Vagina (tissue), 2 donors: ENCODE data around the gene FOXN1.

ENCODE experiments used
- POLR2A ChIP-seq, 2 donors: fragments of 450-650 bp; IDR thresholded peaks; one replicate each; pipeline ENCODE4 v1.6.1; 2017; ENCODE audit warnings: antibody characterized with exemption in 2 of 2, mild to moderate bottlenecking in 2 of 2, moderate library complexity in 2 of 2
- POLR2AphosphoS5 ChIP-seq, 2 donors: sonication (generic); formaldehyde crosslinking; IDR thresholded peaks; one replicate each; pipeline ENCODE4 v1.9.0; 2017; ENCODE audit warnings: antibody characterized with exemption in 2 of 2, mild to moderate bottlenecking in 2 of 2, low read depth in 1 of 2; ENCODE audit not compliant: insufficient read depth in 1 of 2
- TF ChIP-seq, protein P1 (sequence below), 3 experiments: fragments of 450-650 bp in 2 of 3; fragments of 200-600 bp in 1 of 3; sonication (generic) in 1 of 3; IDR thresholded peaks; one replicate each; pipeline ENCODE4 v1.5.1; 2017 to 2019; ENCODE audit warnings: antibody characterized with exemption in 3 of 3, mild to moderate bottlenecking in 2 of 3, moderate library complexity in 2 of 3

DNA sequence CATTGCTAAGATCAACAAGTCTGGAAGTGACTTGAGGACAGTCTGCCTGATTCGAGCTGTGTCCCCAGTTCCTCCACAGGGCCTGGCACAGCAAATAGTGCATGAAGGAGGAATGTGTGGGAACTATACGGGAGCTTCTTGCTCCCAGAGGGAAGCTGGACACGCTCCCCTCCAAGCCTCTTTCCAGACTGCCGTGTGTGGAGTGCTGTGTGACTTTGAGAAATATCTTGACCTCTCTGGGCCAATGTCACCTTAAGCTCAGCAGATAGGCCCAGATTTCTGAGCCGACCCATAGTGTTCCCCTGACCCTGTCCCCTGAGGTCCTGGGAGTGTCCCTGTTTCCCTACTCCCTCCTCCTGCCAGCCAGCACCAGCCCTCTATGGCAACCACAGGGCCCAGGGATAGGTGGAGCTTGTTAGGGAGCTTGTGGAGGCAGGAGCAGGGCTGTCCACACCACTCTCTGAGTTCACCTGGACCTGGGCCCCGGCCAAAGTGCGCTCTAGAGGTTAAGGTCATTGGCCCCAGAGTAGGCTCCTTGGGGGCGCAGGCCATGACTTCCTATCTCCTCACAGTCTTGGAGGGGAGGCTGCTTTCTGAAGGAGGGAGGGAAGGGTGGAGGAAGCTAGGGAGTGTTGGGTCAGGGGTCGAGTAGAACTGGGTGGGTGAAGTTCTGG is 6.3 kb upstream of the FOXN1 start:
- TF ChIP-seq POLR2A (IDR thresholded peaks at IDR 0.05): no peak
- TF ChIP-seq, protein P1, sequence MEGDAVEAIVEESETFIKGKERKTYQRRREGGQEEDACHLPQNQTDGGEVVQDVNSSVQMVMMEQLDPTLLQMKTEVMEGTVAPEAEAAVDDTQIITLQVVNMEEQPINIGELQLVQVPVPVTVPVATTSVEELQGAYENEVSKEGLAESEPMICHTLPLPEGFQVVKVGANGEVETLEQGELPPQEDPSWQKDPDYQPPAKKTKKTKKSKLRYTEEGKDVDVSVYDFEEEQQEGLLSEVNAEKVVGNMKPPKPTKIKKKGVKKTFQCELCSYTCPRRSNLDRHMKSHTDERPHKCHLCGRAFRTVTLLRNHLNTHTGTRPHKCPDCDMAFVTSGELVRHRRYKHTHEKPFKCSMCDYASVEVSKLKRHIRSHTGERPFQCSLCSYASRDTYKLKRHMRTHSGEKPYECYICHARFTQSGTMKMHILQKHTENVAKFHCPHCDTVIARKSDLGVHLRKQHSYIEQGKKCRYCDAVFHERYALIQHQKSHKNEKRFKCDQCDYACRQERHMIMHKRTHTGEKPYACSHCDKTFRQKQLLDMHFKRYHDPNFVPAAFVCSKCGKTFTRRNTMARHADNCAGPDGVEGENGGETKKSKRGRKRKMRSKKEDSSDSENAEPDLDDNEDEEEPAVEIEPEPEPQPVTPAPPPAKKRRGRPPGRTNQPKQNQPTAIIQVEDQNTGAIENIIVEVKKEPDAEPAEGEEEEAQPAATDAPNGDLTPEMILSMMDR (IDR thresholded peaks at IDR 0.05): no peak
- no peak for TF ChIP-seq POLR2AphosphoS5 (IDR thresholded peaks at IDR 0.05; ENCODE audit: insufficient read depth in 1 of 2, low read depth in 1 of 2)
